GM12892 (cell line): ENCODE data around the gene LRCH4.
A peak's percentile ranks its signal among the peaks of the same experiment; 100 is the strongest.

Experiments
- DNase-seq: peaks from one replicate; pipeline ENCODE4 v3.0.0; 2011; ENCODE audit not compliant: insufficient read length
- FAIRE-seq: peaks from 2 replicates; lab custom pipeline; 2011; peaks lifted over from hg19 to GRCh38; lab: Jason Lieb, UNC
- POLR2A ChIP-seq: IDR thresholded peaks from 2 replicates; pipeline ENCODE4 v1.6.1; 2011; ENCODE audit warnings: low read depth, low read length, control low read depth
- POLR2AphosphoS5 ChIP-seq: IDR thresholded peaks from 2 replicates; pipeline ENCODE4 v1.6.1; 2011; ENCODE audit warnings: low read depth, low read length, control low read depth
- TAF1 ChIP-seq: IDR thresholded peaks from 2 replicates; pipeline ENCODE4 v1.6.1; 2011; ENCODE audit warnings: low read depth, mild to moderate bottlenecking, control low read depth, low read length, borderline replicate concordance

Gene LRCH4

DNA sequence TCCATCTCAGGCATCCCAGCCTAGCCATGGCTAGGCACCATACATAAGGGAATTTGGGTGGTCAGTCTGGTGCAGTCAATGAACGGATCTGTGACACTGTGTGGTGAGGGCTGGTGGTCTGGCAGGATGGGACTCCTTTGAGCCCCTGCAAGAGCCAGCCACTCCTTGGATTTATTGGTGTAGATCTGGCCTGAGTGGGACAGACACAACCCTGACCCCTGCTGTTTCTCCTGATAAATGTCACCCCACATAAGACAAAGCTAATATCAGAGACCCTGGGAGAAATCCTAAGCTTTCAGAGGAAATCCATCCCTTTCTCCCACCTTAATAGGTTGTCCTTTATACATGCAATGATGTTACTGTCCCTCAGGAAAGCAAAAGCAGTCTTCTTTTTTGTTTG lies 2.5 kb upstream of the LRCH4 start:
- TF ChIP-seq TAF1 (no peak), POLR2AphosphoS5 (no peak), POLR2A (no peak)
- FAIRE-seq = no peak
- DNase-seq = no peak

DNA sequence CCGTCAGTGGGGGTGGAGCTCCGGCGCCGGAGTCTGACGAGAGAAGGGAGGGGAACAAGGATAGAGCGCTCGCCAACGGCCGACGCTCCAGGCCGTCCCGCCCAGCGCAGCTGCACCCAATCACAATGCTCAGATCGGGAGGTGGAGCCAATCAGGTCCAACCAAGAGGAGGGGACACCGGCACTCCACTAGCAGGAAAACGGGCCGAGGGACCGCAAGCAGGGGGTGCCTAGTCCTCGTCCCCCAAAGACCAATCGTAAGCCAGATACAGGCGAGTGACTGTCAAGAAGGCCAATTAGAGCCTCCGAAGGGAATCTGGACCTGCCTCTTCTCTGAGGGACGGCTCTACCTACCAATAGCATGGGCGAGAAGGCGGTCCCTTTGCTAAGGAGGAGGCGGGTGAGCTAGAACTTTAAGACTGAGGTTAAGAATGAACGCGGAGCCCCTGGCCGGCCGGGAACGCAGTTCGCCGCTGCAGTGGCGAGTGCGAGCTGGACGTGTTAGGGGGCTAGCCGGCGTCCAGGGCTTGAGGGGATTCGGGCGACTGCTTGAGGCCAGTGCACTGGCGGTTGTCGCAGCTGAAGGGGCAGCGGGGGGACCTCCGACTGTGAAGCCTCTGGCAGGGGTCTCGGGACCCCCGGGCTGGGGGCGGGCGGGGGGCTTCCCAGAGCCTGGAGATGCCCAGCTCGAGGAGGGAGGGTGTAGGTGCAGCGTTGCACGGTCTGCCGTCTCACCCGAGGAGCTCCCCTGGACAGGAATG lies 517 bp upstream of the LRCH4 start, which contains the start of gene FBXO24:
Gene FBXO24 (plus strand): TSS at position 63 of the 760 bp plus-strand sequence. CDS start 298 bp downstream, at position 361.
- peak; percentile 38 for FAIRE-seq
- TF ChIP-seq POLR2AphosphoS5 (no peak), TAF1 (no peak), POLR2A (no peak)
- peak; percentile 100 for DNase-seq

DNA sequence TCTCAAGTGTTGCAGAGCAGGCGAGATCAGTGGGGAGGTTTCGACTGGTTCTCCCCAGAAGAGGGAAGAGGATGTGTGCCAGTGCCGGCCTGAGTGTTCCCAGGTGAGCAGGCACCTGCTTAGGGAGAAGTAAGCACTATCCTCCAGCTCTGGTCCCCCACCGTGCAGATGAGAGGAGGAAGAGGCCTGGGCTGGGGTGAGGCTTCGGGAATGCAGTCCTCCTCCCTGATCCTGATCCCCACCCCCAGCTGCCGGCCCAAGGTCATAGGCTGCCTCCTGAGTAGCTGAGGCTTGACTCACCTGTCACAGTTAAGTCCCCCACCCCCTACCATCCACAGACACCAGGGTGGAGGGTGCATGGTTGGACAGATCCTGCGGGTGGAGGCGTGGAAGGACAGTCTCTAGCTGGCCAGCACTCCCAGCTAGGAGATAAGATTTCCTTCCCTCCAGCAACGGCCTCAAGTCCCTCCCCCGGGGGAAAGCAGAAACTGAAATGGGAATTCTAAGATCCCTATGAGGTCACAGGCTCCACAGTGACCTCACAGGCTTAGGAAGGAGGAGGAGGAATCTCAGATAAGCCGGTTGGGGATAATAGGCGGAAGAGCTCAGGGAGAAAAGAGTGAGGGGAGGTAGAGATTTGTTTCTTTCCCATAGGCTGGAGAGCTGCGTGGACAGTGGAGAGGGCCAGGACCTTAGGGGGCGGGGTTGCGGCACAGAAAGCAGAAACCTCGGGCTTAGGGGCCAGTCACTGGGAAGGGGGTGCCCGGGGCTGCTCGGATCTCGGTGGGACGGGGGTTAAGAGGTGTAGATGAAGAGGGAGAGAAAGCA lies 1.0 kb downstream of the LRCH4 start:
- FAIRE-seq (peak; percentile 30), DNase-seq (no peak)
- no peak for TF ChIP-seq POLR2AphosphoS5
- TF ChIP-seq TAF1 = no peak
- no peak for TF ChIP-seq POLR2A

DNA sequence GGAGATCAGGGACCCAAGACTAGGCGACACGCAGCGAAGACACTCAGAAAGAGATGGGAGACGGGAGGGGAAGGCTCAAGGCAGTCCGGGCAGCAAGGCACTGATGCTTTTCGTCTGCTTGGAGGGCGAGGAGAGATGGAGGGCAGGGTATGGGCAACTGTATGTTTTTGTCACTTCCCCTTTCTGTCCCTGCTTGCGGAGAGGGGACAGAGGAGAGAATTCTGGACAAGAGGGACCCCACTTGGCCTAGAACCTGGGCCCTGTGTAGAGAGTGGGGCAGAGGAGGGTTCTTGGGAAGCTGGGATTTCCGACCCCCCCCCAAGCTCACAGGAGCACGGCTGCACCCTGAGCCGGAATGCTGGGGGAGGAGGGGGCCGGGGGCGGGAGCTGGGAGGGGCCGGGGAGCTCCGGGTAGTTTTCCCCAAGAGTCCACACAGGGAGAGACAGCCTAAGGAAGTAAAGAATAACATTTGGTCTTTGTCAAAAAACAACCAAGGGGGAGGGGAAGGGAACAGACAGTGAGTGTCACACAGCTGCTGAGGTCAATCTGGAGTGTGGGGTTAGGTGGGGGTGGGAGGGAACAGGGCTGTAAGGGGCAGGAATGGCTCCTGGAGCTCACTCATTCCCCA lies 1.8 kb downstream of the LRCH4 start:
- TF ChIP-seq POLR2AphosphoS5 (no peak), TAF1 (no peak), POLR2A (no peak)
- DNase-seq (no peak), FAIRE-seq (peak; percentile 74)

DNA sequence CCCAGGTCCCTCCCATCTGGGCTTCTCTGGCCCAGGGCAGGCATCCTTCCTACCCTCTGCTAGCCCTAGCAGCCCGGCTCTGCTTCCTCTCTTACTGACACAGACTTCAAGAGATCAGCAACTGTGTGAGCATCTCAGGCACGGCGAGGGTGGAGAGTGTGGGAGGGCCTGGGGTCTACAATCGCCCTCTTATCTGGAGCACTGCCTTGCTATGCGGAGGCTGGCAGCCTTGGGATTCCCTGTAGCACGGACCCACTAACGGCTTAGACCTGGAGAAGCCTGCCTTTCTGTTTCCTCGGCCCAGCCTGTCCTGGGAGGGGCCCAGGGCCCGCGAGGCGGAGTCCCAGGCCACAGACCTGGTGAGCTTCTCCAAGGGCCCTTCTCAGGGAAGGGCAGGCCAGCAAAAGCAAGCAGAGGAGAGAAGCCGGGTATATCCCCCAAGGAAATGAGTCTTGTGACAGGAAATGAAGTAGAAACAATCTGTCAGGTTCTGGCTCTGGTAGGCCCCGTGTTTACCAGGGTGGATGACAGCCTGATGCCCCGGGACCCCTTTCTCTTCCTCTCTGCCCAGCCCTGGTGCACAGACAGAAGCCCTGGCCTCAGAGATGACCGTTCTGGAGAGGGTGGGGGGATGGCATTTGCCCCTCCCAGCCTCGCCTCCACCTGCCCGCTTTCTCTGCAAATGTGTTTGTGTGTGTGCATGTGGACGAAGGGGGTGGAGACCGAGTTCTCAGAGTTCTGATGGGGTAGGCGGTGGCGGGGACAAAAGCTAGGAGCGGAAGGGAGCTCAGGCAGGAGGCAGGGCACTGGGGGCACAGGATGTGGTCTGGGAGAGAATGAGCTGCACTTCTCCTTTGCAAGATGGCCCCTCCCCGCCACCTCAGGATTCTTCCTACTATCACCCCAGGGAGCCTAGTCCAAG lies 2.5 kb downstream of the LRCH4 start:
- DNase-seq = peak; percentile 65
- TF ChIP-seq POLR2A (peak; percentile 24; the same call in 1 of the 2 replicates), TAF1 (no peak)
- peak; percentile 88 for FAIRE-seq

DNA sequence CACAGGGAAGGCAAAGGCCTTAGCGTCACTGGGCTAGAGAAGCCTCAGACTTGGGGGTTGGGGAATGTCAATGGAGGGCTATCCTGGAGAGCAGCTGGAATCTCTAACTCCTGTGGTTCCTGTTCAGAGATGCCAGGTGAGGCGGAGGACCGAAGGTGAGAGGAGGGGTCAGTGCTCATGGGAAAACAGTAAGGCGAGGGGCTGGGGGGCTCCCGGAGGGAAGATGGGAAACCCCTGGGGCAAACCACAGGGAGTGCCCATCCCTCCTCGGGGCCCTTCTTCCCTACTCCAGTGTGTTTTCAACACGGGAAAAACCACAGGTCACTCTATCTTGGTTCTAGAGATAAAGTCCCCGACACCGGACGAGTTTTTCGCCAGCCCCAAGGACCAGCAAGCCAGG lies 3.3 kb downstream of the LRCH4 start:
- TF ChIP-seq POLR2AphosphoS5 = no peak
- DNase-seq (no peak), FAIRE-seq (no peak)

DNA sequence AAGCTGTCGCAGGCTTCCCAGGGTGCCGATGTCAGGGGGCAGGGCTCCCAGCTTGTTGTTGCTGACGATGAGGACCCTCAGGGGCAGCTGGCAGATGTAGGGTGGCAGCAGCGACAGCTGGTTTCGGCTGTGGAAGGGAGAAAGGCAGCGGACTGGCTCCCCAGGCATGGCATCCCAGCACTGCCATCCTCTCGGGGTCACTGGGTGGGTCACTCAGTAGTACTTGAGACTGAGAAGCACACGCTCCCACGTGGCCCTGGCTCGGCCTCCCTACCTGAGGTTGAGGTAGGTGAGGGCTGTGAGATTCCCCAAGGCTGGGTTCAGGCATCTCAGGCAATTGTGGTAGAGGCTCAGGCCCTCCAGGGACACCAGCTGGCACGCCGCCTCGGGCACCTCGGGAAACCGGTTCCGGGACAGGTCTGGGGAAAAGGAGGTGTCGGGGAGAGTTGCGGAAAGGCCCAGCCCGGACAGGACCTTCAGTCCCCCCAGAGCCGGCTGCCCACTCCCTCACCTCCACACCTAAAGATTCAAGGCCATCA lies 3.8 kb downstream of the LRCH4 start:
- no peak for FAIRE-seq
- no peak for TF ChIP-seq POLR2A
- no peak for TF ChIP-seq TAF1
- TF ChIP-seq POLR2AphosphoS5 = no peak
- no peak for DNase-seq

DNA sequence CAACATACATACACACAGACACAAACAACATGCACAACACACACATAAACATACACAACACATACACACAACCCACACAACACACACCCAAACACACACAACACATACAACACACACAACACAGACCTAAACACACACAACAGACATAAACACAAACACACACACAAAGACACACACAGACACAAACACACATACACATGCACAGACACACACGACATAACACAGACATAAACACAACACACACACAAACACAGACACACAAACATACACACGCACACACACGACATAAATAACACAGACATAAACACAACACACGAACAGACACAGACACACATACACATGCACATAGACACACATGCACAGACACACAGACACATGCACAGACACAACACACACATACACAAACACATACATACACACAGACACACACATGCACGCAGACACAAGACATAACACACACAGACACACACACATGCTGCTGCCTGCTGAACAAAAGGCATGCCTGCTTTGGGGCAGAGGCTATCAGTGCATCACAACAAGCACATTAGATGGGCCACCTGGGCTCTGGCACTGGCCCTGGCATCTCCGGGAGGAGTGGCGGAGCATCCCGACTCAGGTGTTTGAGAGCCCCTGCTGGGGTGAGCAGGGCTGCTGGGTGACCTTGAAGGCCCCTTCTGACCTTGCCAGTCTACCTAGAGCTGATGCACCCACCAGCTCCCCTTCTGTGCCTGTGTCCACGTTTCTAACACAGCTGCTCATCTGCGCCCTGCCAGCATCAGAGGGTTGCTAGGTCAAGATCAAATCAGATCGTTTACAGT lies 5.3 kb downstream of the LRCH4 start:
- DNase-seq (no peak), FAIRE-seq (peak; percentile 74)
- TF ChIP-seq POLR2AphosphoS5 (no peak), POLR2A (0 out of 2 replicates have a peak, but pooled peaks have one; percentile 25)

DNA sequence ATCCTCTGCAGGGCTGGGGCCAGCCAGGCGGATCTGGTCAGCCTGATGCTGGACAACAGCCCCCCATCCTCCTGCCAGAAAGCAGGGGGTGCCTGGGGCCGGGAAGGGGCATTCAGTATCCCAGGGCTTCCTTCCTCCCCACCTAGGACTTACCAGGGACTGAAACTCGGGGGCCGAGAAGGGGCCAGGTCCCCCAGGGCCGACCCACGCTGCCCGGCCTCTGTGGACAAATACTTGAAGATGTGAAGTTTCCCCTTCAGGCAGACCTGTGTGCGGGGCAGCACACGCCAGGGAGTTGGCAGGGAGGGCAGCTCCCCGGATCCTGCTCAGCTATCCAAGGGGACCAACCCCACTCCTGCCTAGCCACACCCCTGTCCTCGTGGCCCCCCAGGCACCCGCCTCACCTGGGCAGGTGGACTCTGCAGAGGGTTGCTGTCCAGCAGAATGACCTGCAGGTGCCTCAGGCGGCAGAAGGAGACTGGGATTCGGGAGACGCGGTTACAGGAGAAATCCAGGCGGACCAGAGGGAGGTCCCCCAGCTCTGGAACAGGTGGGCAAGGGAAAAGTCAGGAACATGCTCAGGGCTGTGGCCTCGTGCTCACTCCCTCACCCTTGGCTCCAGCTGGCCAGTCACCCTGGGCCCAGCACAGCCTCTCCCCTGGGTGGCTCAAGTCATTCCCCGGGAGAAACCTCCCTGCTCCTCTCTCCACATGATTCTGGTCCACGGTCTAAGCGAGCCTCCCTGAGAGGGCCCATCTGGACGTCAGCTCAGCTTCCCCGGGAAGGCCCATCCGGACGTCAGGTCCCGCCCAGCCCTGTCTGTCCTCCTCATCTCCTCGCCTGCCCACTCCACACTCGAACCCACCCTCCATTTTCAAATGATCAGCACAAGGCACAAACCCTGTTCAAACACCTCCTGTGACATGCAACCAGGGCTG lies 7.4 kb downstream of the LRCH4 start:
- no peak for TF ChIP-seq TAF1
- TF ChIP-seq POLR2A = no peak
- no peak; the same call in 1 of the 2 replicates for TF ChIP-seq POLR2AphosphoS5
- FAIRE-seq (no peak), DNase-seq (no peak)
